GM12872 (cell line): ENCODE results near the gene EBPL.

Experiments used
- TF ChIP-seq, protein P1 (sequence below): IDR thresholded peaks from 3 replicates; pipeline ENCODE4 v1.5.1; 2011; ENCODE audit warnings: low read depth, mild to moderate bottlenecking, low read length, moderate library complexity; ENCODE audit not compliant: insufficient read depth

EBPL gene

DNA sequence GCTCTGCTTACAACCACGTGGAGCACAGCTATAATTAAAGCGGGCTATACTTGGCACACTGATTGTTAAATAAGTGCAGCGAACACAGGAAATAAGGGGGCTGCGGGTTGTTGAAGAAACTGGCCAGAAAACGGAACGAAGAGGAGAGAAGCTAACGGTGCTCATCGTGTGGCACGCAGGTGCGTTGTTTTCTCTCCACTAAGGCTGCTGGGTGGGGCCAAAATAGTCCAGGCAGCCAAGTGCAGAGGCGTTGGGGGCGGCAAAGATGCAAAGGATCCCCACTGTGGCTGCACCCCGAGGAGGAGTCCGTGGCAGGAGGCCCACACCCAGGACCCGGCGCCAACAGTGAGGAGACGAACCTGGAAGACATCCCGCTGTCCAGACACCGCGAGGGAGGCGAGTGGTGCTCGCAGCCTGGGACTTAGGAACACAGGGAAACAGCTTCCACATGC is 71.1 kb downstream of the EBPL start:
- TF ChIP-seq, protein P1, sequence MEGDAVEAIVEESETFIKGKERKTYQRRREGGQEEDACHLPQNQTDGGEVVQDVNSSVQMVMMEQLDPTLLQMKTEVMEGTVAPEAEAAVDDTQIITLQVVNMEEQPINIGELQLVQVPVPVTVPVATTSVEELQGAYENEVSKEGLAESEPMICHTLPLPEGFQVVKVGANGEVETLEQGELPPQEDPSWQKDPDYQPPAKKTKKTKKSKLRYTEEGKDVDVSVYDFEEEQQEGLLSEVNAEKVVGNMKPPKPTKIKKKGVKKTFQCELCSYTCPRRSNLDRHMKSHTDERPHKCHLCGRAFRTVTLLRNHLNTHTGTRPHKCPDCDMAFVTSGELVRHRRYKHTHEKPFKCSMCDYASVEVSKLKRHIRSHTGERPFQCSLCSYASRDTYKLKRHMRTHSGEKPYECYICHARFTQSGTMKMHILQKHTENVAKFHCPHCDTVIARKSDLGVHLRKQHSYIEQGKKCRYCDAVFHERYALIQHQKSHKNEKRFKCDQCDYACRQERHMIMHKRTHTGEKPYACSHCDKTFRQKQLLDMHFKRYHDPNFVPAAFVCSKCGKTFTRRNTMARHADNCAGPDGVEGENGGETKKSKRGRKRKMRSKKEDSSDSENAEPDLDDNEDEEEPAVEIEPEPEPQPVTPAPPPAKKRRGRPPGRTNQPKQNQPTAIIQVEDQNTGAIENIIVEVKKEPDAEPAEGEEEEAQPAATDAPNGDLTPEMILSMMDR, result no peak

DNA sequence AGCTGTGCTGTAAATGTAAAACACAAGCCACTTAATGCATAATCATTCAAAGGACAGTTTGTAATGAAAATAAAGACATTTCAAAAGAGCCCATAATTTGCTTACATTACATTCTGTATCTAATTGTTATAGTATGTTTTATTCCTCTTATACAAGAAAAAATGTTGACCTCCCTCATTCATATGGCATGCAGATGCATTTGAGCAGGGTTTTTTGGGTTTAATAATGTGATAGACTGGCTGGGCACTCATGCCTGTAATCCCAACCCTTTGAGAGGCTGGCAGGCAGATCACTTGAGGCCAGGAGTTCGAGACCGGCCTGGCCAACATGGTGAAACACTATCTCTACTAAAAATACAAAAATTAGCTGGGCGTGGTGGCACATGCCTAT is 74.6 kb downstream of the EBPL start:
- TF ChIP-seq, protein P1, result no peak

DNA sequence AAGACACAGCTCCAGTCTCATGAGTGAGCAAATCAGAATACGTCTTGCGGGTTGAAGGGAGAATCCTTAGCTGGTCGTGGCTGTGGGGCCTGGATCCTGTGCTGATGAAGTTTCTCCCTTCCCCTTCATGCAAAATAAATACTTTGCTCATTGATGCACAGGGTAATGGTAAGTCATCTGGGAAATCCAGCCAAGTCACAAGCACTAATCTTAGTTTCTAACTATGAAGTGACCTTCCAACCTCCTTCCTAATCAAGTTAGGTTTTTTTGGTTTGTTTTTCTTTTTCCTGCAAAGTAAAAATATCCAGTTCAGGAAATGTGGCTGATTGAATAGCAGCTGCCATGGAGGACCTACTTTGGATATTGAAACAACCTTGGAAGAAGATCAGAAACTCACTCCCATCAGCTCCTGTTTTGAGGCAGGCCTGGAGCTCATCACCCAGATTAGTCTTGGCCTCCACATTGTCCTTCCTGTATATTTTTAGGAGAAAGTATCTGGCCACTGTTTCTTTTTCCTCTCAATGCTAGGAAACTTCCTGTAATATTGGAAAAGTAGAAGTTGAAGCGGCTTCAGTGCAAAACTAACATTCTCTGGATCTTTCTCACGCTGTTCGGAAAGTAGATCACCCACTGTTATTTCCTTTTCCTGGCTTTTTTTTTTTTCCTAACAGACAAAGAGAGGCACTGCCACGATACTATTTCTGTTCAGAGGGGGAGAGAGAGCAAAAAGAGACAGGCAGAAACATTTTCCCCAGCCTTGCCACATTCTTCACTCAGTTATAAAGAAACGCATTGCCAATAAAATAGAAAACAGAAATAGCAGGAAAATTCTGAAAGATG is 75.2 kb downstream of the EBPL start:
- TF ChIP-seq, protein P1, result no peak
